Nephron (organoid): ENCODE measurements around the gene MIAT.

Experiments used
- H3K27ac Mint-ChIP-seq, 3 experiments: 2 replicates each; pipeline ENCODE4 v1.8.0; 2020; ENCODE audit warnings: mixed read lengths in 3 of 3, mild to moderate bottlenecking in 2 of 3, moderate library complexity in 1 of 3
- H3K27me3 Mint-ChIP-seq: 2 replicates; pipeline ENCODE4 v1.8.0; 2021; ENCODE audit warnings: low read depth, mild to moderate bottlenecking, moderate library complexity, mixed read lengths
- H3K36me3 Mint-ChIP-seq: 2 replicates; pipeline ENCODE4 v1.8.0; 2020; ENCODE audit warnings: low read depth, mixed read lengths
- H3K4me1 Mint-ChIP-seq: 2 replicates; pipeline ENCODE4 v1.8.0; 2020; ENCODE audit warnings: mixed read lengths
- H3K4me3 Mint-ChIP-seq, 3 experiments: 2 replicates each; pipeline ENCODE4 v1.8.0; 2020; ENCODE audit warnings: mild to moderate bottlenecking in 3 of 3, mixed read lengths in 3 of 3, moderate library complexity in 2 of 3
- H3K9me3 Mint-ChIP-seq: 2 replicates; pipeline ENCODE4 v1.8.0; 2020; ENCODE audit warnings: mixed read lengths
- CTCF ChIP-seq, 3 experiments: fragments of 200-600 bp; sonication (generic); IDR thresholded peaks; one replicate each; pipeline ENCODE4 v1.5.0; 2021; ENCODE audit warnings: antibody characterized with exemption in 3 of 3; ENCODE audit not compliant: unreplicated experiment in 3 of 3

MIAT gene

GRCh38 chr22:26623984-26624383 lies 33.4 kb upstream of the MIAT start:
- H3K4me1 Mint-ChIP-seq, result peaks cover 7% of the 10 kb centered on the region
- H3K9me3 Mint-ChIP-seq, result no peaks in the 10 kb centered on the region

GRCh38 chr22:26624803-26625202 lies 32.6 kb upstream of the MIAT start:
- no peak overlapping the region for H3K27ac Mint-ChIP-seq
- no peaks in the 10 kb centered on the region for H3K9me3 Mint-ChIP-seq
- no peak overlapping the region for H3K4me3 Mint-ChIP-seq
- peaks cover 8% of the 10 kb centered on the region for H3K27me3 Mint-ChIP-seq
- peaks cover 3% of the 10 kb centered on the region for H3K4me1 Mint-ChIP-seq
- TF ChIP-seq CTCF (IDR thresholded peaks at IDR 0.05; ENCODE audit: unreplicated experiment in 3 of 3), result no peak
- H3K36me3 Mint-ChIP-seq, result no peaks in the 10 kb centered on the region

More at GRCh38 chr22:26623984-26624383, 33.4 kb upstream of the MIAT start:
- H3K36me3 Mint-ChIP-seq, result no peaks in the 10 kb centered on the region
- H3K27ac Mint-ChIP-seq, result no peak overlapping the region
- peaks cover 8% of the 10 kb centered on the region for H3K27me3 Mint-ChIP-seq
- TF ChIP-seq CTCF (IDR thresholded peaks at IDR 0.05; ENCODE audit: unreplicated experiment in 3 of 3), result no peak
- H3K4me3 Mint-ChIP-seq, result no peak overlapping the region

GRCh38 chr22:26629988-26630761 lies 27.2 kb upstream of the MIAT start:
- Mint-ChIP-seq H3K9me3 (peaks cover 5% of the 10 kb centered on the region), H3K27ac (no peak overlapping the region), H3K4me3 (no peak overlapping the region), H3K4me1 (no peaks in the 10 kb centered on the region), H3K36me3 (no peaks in the 10 kb centered on the region), H3K27me3 (peaks cover 10% of the 10 kb centered on the region)
- no peak for TF ChIP-seq CTCF (IDR thresholded peaks at IDR 0.05; ENCODE audit: unreplicated experiment in 3 of 3)

- TF ChIP-seq CTCF (IDR thresholded peaks at IDR 0.05; ENCODE audit: unreplicated experiment in 3 of 3), result no peak
- Mint-ChIP-seq H3K4me3 (no peak overlapping the region), H3K9me3 (peaks cover 5% of the 10 kb centered on the region), H3K27me3 (peaks cover 10% of the 10 kb centered on the region), H3K36me3 (no peaks in the 10 kb centered on the region), H3K4me1 (no peaks in the 10 kb centered on the region), H3K27ac (no peak overlapping the region)
Measured at GRCh38 chr22:26631282-26631681, 26.1 kb upstream of the MIAT start.

GRCh38 chr22:26632422-26633155 lies 24.8 kb upstream of the MIAT start:
- Mint-ChIP-seq H3K9me3 (peaks cover 5% of the 10 kb centered on the region), H3K27ac (no peak overlapping the region), H3K27me3 (peaks cover 9% of the 10 kb centered on the region), H3K4me1 (no peaks in the 10 kb centered on the region), H3K4me3 (no peak overlapping the region), H3K36me3 (no peaks in the 10 kb centered on the region)
- no peak for TF ChIP-seq CTCF (IDR thresholded peaks at IDR 0.05; ENCODE audit: unreplicated experiment in 3 of 3)
